ENCODE results near the gene RUVBL2.

The RUVBL2 gene

GRCh38 chr19:48962029-48962848 lies 31.4 kb upstream of the RUVBL2 start:
- no peaks in the 10 kb centered on the region for H3K27me3 ChIP-seq (ENCODE audit: low read depth, low read length)
- H2AFZ ChIP-seq (ENCODE audit: low read depth, low read length), result no peak overlapping the region
- peaks cover 18% of the 10 kb centered on the region for H3K36me3 ChIP-seq (replicated peaks; ENCODE audit: low read depth, low read length)
- H3K9ac ChIP-seq (ENCODE audit: low read length), result peak overlapping the region; percentile 97
- H3K27ac ChIP-seq (ENCODE audit: low read length), result peak overlapping the region; percentile 96
- H3K9me3 ChIP-seq (ENCODE audit: insufficient read depth, low read length), result no peaks in the 10 kb centered on the region
- H3K4me2 ChIP-seq (ENCODE audit: low read length), result peak overlapping the region; percentile 98
- TF ChIP-seq EZH2phosphoT487 (IDR thresholded peaks at IDR 0.05; ENCODE audit: low read depth) (no peak), CTCF (IDR thresholded peaks at IDR 0.05; ENCODE audit: low read depth, low read length) (no peak)
- peaks cover 17% of the 10 kb centered on the region for H4K20me1 ChIP-seq (ENCODE audit: insufficient read depth, low read length)
- H3K4me3 ChIP-seq (ENCODE audit: low read length), result peak overlapping the region; percentile 76
- peaks cover 42% of the 10 kb centered on the region for H3K4me1 ChIP-seq (ENCODE audit: low read length)
- peaks cover 30% of the 10 kb centered on the region for H3K79me2 ChIP-seq (ENCODE audit: low read length)

GRCh38 chr19:48962849-48963165 lies 30.9 kb upstream of the RUVBL2 start:
- Histone ChIP-seq H3K79me2 (ENCODE audit: low read length) (peaks cover 34% of the 10 kb centered on the region), H3K4me2 (ENCODE audit: low read length) (peak overlapping the region; percentile 98), H4K20me1 (ENCODE audit: insufficient read depth, low read length) (peaks cover 21% of the 10 kb centered on the region), H3K9ac (ENCODE audit: low read length) (peak overlapping the region; percentile 97), H2AFZ (ENCODE audit: low read depth, low read length) (no peak overlapping the region), H3K9me3 (ENCODE audit: insufficient read depth, low read length) (no peaks in the 10 kb centered on the region), H3K27ac (ENCODE audit: low read length) (peak overlapping the region; percentile 96), H3K36me3 (replicated peaks; ENCODE audit: low read depth, low read length) (peaks cover 21% of the 10 kb centered on the region), H3K4me1 (ENCODE audit: low read length) (peaks cover 48% of the 10 kb centered on the region), H3K27me3 (ENCODE audit: low read depth, low read length) (no peaks in the 10 kb centered on the region), H3K4me3 (ENCODE audit: low read length) (peak overlapping the region; percentile 76)
- TF ChIP-seq EZH2phosphoT487 (IDR thresholded peaks at IDR 0.05; ENCODE audit: low read depth) (no peak), CTCF (IDR thresholded peaks at IDR 0.05; ENCODE audit: low read depth, low read length) (no peak)

DNA sequence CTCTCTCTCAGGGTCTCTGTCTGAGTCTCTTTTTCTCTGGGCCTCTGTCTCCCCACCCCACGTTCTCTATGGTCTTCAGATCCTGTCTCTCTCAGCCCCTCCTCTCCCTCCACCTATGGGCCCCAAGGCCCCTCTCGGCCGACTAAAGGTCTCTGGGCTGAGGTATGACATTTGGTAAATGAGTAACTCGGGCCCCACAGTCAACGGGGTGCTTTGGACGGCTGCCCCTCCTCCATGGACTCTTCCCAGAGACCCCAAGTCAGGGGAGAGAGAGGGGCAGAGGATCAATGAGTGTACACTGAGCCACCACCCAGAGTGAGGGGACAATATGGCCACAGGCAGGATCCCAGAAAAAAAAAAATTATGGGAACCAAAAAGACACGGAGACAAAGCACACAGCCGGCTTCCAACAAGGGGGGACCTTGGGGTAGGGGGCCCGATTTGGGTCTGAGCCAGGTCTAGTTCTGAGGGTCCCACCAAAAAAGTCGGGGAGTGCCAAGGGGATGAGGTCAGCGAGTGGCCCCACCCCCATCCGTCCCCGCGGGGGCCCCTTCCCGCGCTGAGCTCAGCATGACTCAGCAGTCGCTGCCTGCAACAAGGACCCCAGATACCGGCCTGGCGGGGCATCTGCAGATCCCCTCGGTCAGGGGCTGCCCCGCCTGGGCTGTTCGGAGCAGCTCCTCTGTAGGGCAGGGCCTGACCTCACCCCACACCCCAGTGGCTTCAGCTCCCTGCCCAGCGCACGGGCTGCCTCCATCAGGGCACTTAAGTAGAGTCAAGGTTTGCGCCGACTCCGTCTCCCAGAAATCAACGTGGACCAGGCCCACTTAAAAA lies 30.1 kb upstream of the RUVBL2 start:
- Histone ChIP-seq H3K79me2 (ENCODE audit: low read length) (peaks cover 34% of the 10 kb centered on the region), H4K20me1 (ENCODE audit: insufficient read depth, low read length) (peaks cover 21% of the 10 kb centered on the region), H3K9ac (ENCODE audit: low read length) (peak overlapping the region; percentile 97), H3K4me3 (ENCODE audit: low read length) (peak overlapping the region; percentile 76), H2AFZ (ENCODE audit: low read depth, low read length) (no peak overlapping the region), H3K27ac (ENCODE audit: low read length) (peak overlapping the region; percentile 96), H3K36me3 (replicated peaks; ENCODE audit: low read depth, low read length) (peaks cover 27% of the 10 kb centered on the region), H3K9me3 (ENCODE audit: insufficient read depth, low read length) (no peaks in the 10 kb centered on the region), H3K27me3 (ENCODE audit: low read depth, low read length) (no peaks in the 10 kb centered on the region), H3K4me1 (ENCODE audit: low read length) (peaks cover 56% of the 10 kb centered on the region), H3K4me2 (ENCODE audit: low read length) (peak overlapping the region; percentile 98)
- TF ChIP-seq EZH2phosphoT487 (IDR thresholded peaks at IDR 0.05; ENCODE audit: low read depth) (no peak), CTCF (IDR thresholded peaks at IDR 0.05; ENCODE audit: low read depth, low read length) (no peak)
